Fibroblast of skin of back (primary cell): ENCODE measurements around the gene NMUR2. TPM values are rescaled to one million over a fixed set of nuclear protein-coding genes. Genes with fewer than 3 reads are reported as not detected.

Experiments
- DNase-seq: peaks from one replicate; pipeline ENCODE4 v3.0.0-alpha.2; 2013
- polyA plus RNA-seq, 2 experiments: library from polyadenylated mRNA; unstranded; fragments of 120-200 nt; gene quantifications; one replicate each; pipeline ENCODE4 v1.2.1, GENCODE V29; 2013; ENCODE audit not compliant: insufficient read length in 2 of 2

The NMUR2 gene
- not detected for polyA plus RNA-seq (2013, experiment 1 of 2; ENCODE audit: insufficient read length)
- not detected for polyA plus RNA-seq (2013, experiment 2 of 2; ENCODE audit: insufficient read length)

- DNase-seq, result no peak
Observed at GRCh38 chr5:152405145-152405544, at the start of gene NMUR2. Gene NMUR2, minus strand, starts transcription at chr5:152405279. Its CDS starts 166 bp downstream, at chr5:152405113.

- no peak for DNase-seq
Observed at GRCh38 chr5:152443935-152444334, 38.9 kb upstream of the NMUR2 start.

GRCh38 chr5:152439791-152440190 is 34.7 kb upstream of the NMUR2 start:
- DNase-seq, result no peak

- DNase-seq, result no peak
Observed at GRCh38 chr5:152437866-152438265, 32.8 kb upstream of the NMUR2 start.

- DNase-seq, result no peak
Observed at GRCh38 chr5:152427721-152428120, 22.6 kb upstream of the NMUR2 start.

- DNase-seq, result no peak
Observed at GRCh38 chr5:152425083-152425482, 20.0 kb upstream of the NMUR2 start.

- no peak for DNase-seq
Observed at GRCh38 chr5:152424501-152424900, 19.4 kb upstream of the NMUR2 start.

GRCh38 chr5:152422081-152422480 is 17.0 kb upstream of the NMUR2 start:
- DNase-seq, result no peak

- no peak for DNase-seq
Observed at GRCh38 chr5:152412129-152412528, 7.0 kb upstream of the NMUR2 start.

GRCh38 chr5:152406082-152406481 is 1.0 kb upstream of the NMUR2 start:
- no peak for DNase-seq

GRCh38 chr5:152404494-152404893 is 585 bp downstream of the NMUR2 start:
- DNase-seq, result no peak

GRCh38 chr5:152403046-152403445 is 2.0 kb downstream of the NMUR2 start:
- DNase-seq, result no peak

- no peak for DNase-seq
Observed at GRCh38 chr5:152400846-152401245, 4.2 kb downstream of the NMUR2 start.

GRCh38 chr5:152397581-152397980 is 7.5 kb downstream of the NMUR2 start:
- DNase-seq, result no peak

GRCh38 chr5:152393441-152393840 is 11.6 kb downstream of the NMUR2 start:
- no peak for DNase-seq

GRCh38 chr5:152389208-152389849 is 15.8 kb downstream of the NMUR2 start:
- no peak for DNase-seq

GRCh38 chr5:152388610-152389009 is 16.5 kb downstream of the NMUR2 start:
- no peak for DNase-seq

- DNase-seq, result no peak
Observed at GRCh38 chr5:152380415-152381123, 24.5 kb downstream of the NMUR2 start.

GRCh38 chr5:152379331-152379730 is 25.7 kb downstream of the NMUR2 start:
- DNase-seq, result no peak

GRCh38 chr5:152378730-152379129 is 26.3 kb downstream of the NMUR2 start:
- no peak for DNase-seq

- no peak for DNase-seq
Observed at GRCh38 chr5:152376886-152377285, 28.2 kb downstream of the NMUR2 start.

- no peak for DNase-seq
Observed at GRCh38 chr5:152374711-152375275, 30.3 kb downstream of the NMUR2 start.

GRCh38 chr5:152372875-152373274 is 32.2 kb downstream of the NMUR2 start:
- DNase-seq, result no peak

- DNase-seq, result no peak
Observed at GRCh38 chr5:152369298-152369697, 35.8 kb downstream of the NMUR2 start.
